ENCODE data around the gene DYRK4.
A peak's percentile ranks its signal among the peaks of the same experiment; 100 is the strongest.

- TF ChIP-seq CTCF (IDR thresholded peaks at IDR 0.05 in 2 of 3, conservative IDR thresholded peaks at IDR 0.05 in 1 of 3; ENCODE audit: borderline replicate concordance in 1 of 3, insufficient read depth in 1 of 3, low read depth in 2 of 3, low read length in 2 of 3) (no peak), MAX (IDR thresholded peaks at IDR 0.05) (peak; percentile 64), YY1 (IDR thresholded peaks at IDR 0.05; ENCODE audit: extremely low read depth, insufficient replicate concordance, low read depth, low read length) (peak; percentile 76), EZH2 (IDR thresholded peaks at IDR 0.05) (no peak), SP1 (IDR thresholded peaks at IDR 0.05; ENCODE audit: low read depth) (peak; percentile 81)
These were observed 23.5 kb upstream of the DYRK4 start, which contains the start of gene RAD51AP1 for GRCh38 chr12:4538207-4539160.

Measured in HCT116 (cell line).